Measurements from ENCODE around the gene RTN4IP1.
"Not testable (repeated sequence)": the region's sequence is repeated elsewhere in the genome, so short reads cannot be mapped to it uniquely, and the experiment has no call there.

Gene RTN4IP1, protein sequence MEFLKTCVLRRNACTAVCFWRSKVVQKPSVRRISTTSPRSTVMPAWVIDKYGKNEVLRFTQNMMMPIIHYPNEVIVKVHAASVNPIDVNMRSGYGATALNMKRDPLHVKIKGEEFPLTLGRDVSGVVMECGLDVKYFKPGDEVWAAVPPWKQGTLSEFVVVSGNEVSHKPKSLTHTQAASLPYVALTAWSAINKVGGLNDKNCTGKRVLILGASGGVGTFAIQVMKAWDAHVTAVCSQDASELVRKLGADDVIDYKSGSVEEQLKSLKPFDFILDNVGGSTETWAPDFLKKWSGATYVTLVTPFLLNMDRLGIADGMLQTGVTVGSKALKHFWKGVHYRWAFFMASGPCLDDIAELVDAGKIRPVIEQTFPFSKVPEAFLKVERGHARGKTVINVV

DNA sequence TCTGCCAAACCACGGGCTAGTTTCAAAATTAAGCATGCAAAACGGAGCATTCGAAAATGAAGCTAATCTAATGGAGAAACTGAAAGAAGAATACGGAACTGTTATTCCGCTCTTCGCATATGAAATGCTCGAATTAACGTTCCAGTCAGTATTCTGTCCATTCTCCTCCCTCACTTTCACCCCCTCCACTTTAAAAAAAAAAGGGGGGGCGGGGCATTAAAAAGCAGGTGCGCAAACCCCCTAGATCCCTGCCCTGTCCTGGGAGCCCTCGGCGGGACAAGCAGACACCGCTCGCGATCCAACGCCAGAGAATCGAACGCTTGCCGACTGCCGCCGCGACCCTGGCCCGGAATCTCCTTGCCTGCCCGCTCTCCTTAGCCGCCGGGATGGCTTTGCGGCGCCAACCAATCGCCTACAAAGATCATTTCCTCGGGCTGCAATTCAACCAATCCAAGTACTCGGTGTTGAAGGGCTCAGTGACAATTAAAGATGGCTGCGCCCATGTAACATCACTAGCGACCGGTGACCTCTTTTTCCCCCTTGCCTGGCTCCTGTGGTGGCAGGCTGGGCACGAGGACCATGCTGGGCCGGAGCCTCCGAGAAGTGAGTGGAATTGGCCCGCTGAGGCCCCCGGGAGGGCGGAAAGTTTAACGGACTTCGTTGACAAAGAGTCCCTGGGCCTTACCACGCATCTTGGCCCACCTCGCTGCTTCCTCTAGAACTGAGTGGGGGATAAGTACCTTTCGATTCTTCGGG lies at the start of gene RTN4IP1, which contains the start of gene QRSL1:
TSS of gene RTN4IP1 (minus strand) at position 396 of the 756 bp plus-strand sequence. CDS start 477 bp downstream, outside the sequence.
TSS of gene QRSL1 (plus strand) at position 476 of the 756 bp plus-strand sequence. CDS start at position 580, 104 bp downstream.
- peak; percentile 90 to 92 for DNase-seq

DNA sequence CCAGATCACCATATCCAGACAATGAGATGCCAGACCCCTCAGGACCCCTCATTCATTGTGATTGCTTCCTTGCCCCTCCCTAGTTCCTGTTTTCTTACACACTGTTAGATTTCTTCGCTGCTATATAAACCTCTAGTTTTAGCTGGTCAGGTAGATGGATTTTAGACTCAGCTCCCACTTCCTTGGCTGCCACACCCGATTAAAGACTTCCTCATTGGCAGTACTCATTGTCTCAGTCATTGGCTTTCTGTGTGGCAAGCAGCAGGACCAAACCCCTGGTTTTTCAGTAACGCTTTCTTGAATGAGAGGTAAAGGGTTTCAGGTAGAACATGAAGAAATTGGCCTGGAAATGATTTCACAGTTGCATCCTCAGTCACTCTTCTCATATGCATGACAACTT lies 48.0 kb upstream of the RTN4IP1 start:
- DNase-seq: no peak

DNA sequence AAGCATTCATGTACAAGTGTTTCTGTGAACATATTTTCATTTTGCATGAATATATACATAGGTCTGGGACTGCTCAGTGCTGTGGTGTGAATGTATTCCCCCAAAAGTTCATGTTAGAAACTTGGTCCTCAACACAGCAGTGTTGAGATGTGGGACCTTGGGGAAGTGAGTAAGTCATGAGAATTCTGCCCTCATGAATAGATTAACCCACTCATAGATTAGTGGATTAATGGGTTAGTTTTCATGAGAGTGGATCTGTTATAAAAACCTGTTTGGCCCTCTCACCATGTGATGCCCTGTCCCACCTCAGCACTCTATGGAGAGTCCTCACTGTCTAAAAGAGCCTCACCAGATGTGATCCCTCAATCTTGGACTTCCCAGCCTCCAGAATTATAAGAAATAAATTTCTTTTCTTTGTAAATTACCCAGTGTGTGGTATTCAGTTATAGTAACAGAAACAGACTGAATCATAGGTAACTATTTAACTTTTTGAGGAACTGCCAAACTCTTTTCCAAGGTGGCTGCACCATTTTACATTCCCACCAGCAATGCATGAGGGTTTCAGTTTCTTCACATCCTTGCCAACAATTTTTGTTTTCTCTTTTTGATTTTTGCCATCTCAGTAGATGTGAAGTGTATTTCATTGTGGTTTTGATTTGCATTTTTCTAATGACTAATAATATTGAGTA lies 45.4 kb upstream of the RTN4IP1 start:
- DNase-seq: no peak

DNA sequence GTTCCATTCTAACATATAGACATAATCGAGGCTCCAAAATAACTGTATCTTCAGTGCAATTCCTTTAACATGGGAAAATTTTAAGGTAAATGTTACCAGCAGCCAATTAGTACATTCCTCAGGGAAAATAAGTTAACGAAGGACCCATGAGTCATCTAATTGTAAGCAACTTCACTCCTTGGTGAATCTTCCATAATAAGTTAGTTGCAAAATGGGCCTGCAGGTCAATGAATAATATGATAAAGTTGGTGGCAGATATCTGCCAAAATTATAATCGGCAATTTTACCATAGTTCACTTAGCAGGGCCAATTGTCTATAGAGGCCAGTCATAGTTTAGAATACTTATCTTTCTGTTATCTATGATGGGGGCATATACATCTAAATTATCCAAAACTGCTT lies 42.4 kb upstream of the RTN4IP1 start:
- no peak for DNase-seq

DNA sequence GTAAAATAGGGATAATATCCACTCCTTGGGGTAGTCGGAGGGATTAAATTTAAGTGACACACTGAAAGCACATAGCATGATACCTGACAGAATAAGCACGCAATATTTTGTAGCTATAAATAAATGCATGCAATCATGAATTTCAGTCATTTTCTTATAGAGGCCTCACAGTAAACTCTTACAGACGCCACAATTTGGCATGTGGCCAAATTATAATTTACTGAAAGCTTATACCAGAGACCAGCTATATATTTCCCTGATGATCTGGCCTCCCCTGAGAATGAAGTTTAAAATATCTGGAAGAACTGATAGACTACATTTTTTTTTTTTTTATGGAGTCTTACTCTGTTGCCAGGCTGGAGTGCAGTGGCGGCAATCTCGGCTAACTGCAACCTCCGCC lies 40.9 kb upstream of the RTN4IP1 start:
- no peak for DNase-seq

DNA sequence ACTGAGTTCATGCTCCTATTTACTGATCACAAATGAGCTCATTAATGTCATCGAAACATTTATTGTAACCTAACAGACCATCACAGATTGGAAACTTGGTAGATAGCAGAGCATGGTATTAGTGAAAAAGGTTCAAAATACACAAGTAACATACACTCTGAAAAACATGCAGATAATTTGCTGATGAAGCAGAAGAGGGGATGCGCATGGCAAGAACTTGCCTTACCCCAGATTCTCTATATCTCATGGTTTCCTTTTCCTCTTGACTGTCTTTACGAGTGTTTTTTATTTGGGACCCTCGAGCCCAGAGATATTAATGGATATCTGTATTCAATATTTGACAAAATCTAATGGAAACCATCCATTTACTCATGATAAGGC lies 37.7 kb upstream of the RTN4IP1 start:
- DNase-seq: no peak

DNA sequence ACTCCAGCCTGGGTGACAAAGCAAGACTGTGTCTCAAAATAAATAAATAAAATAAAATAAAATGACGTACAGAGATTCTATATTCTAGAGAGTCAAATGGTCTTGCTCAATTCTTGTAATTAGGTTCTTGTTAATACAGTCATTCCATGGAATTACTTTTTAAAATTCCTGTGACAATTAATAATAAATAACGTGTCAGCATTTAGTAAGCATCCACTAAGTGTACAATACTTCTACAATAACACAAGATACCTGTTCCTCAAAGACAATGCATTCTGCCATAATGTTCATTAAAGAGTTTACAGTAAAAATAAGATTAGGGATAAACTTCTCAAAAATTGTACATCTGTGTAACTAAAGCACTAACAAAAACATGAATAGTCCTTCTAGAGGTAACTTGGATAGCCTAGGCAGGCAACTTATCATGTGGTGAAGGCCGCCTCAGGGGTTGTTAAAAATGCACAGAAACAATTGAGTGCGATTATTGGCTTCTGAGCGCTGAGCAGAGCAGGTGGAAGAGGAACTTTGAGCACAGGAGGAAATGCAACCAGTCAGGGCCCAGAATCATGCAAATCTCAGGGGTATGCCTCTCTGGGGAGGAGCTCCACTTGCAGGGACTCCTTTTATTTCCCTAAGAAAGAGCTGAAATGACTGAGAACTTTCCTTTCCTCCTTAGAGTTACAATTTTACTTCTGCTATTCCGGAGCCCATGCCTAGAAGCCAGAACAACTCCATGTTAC lies 37.2 kb upstream of the RTN4IP1 start:
- no peak for DNase-seq

DNA sequence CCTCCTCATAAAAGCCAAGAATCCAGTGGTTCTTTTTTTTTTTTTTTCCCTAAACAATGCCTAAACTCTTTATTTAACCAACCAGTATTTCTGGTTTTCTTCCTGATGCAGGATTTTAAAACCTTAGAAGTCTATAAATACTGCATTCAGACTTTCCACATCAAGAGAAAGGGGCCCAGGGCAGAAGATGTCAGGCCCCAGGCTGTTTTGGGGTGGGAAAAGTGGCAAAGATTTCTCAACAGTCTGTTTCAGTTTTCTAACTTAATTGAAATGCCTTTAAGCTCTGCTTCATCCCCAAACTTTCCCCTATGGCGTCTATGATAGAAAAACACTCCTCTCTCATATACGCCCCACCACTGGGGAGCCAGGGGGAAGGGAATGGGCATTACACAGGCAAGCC lies 33.2 kb upstream of the RTN4IP1 start:
- no peak for DNase-seq

DNA sequence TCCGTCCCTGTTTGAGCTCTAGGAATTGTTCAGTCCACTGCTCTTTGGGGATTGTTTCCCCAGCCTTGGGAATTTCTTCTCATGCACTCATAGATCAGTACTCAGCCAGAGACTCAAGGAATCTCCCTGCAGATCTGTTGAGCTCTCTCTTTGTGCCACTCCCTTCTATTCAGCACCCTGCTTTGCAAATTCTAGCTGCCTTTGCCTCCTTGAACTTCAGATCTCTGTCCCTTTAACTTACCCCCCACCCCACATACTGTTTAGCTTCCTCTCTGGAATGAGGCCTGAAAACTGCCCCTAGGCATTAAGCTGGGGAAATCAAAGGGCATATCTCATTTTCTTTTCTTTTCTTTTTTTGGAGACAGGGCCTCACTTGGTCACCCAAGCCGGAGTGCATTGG lies 30.6 kb upstream of the RTN4IP1 start:
- DNase-seq: no peak

DNA sequence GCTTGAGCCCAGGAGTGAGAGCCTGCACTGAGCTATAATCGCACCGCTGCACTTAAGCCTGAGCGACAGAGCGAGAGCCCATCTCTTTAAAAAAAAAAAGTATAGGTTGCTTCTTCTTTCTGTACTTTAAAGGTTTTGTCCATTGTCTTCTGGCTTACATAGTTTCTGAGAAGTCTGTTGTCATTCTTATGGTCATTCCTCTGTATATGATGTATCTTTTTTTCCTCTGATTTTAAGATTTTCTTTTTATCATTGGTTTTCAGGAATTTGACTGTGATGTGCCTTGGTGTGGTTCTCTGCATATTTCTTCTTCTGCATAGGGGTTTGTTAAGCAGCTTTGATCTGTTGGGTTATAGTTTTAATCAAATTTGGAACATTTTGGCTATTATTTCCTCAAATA lies 29.2 kb upstream of the RTN4IP1 start:
- DNase-seq: no peak

DNA sequence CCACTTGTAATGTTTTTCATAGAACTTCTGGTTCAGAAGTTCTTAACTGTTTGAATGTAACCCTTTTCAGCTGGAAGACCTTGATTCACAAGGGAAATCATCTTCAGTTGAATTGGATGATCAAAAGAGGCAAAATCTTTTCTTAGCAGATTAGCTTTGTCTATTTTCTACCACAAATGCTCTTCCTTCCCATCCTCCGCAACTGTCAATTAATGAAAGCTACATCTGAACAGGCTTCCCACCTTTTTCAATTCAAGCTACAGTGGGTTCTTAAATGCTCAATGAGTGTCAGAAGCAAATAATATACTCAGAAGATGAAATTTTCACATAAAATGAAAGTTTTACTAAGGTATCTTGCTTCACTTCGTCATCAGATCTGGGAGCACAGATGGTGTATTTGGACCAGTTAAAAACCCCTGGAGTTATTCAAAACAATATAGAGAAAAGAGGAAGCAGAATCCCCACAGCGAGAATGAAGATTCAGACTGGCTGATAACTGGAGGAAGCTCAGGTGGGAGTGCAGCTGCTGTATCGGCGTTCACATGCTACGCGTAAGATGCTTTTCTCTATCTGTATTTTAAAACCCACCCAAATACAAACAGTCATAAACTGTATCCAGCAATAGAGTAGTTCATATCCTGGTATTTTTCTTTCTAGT lies 19.5 kb upstream of the RTN4IP1 start:
- DNase-seq: no peak

DNA sequence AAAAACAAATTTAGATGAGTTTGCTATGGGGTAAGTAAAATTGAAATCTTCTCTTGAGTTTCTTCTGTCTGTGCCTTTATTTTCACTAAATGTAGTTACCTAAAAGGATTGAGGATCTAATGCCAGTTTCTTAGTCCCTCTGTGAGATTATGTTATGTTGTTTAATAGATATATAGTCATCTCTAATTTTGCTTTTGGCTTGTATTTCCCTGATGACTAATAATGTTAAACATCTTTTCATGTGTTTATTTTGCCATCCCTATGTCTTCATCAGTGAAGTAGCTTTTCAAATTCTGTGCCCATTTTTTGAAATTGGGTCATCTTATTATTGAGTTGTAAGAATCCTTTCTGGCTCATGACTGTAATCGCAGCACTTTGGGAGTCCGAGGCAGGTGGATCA lies 13.8 kb upstream of the RTN4IP1 start:
- no peak for DNase-seq

DNA sequence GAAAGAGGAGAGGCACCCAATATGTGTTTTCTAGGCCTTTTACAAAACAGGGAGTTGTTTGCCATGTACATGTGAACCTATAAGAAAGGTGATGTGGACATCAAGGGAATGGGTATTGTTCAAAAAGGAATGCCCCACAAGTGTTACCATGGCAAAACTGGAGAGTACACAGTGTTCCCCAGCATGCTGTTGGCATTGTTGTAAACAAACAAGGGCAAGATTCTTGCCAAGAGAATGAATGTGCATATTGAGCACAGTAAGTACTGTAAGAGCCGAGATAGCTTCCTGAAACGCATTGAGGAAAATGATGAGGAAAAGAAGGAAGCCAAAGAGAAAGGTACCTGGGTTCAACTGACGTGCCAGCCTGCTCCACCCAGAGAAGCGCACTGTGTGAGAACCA lies 13.2 kb upstream of the RTN4IP1 start:
- DNase-seq: no peak

DNA sequence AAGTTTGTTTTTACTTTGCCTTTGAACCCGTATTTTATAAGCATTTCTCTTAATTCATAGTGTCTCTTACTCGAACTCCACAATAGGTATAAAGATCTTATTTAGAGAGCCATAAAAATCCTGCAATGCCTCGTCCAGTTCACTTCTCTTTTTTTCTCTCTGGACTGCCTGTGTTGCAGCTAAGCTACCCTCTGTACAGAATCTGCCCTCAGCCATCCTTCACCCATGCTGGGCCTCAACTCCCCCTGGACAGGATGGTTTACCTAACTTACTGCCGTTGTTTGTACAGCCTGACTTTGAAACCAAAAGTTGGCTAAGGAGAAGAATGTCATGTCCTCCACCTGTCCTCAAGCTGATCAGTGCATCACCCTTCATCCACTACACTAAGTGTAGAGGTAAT lies 10.5 kb upstream of the RTN4IP1 start:
- DNase-seq: no peak

DNA sequence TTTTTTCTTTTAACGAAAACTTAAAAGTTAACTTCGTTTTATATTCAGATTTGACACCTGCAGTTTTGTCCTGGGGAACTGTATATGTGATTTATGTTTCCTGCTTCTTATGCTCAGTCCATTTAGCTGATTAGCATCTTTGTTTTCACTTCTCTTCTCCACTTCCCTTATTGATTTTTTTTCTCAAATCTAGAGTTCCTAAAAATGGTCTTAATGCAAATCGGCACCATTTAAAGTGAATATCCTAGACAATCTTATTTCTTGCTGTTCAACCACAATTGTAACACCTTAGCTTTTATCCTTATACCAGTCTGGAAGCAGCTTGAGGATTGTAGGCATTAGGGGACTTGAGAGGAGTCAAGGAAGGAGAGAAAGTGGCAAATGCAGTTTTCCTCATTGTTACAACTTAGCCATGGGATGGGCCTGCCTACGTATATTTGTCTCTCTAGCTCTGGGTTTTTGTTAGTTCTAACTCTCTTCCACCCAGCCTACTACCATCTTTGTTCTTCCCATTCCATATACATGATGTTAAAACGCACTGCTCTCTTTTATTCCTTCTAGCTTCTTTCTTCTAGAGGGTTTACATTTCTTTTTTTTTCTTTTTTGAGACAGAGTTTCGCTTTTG lies 8.5 kb upstream of the RTN4IP1 start:
- no peak for DNase-seq

DNA sequence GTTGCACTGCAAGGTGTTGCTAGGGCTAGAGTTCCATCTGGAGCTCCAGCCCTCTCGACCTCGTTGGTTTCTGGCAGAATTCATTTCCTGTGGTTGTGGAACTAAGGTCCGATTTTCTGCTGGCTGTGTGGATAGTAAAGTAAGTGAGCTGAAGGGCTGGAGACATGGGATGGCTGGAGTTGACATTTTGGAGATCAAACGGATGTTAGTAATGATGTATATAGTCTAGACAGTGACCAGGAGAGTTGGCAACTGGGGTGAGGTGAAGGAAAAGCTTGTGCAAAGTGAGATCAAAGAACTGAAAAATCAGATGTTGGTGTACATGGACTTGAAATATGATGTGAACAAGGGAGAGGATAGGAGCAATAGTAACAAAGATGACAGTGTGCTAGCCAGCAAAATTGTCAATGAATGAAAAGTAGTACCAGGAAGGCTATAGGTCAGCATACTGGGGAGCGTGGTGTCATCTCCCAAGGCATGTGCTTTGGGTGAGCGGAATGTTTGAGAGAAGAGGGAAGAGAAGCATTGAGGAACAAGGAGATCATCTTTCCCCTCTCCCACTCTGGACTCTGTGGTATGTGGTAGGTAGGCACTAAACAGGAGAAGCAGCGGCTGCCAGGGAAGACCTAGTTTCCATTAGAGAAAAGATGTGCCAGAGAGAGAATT lies 7.9 kb upstream of the RTN4IP1 start:
- no peak for DNase-seq

DNA sequence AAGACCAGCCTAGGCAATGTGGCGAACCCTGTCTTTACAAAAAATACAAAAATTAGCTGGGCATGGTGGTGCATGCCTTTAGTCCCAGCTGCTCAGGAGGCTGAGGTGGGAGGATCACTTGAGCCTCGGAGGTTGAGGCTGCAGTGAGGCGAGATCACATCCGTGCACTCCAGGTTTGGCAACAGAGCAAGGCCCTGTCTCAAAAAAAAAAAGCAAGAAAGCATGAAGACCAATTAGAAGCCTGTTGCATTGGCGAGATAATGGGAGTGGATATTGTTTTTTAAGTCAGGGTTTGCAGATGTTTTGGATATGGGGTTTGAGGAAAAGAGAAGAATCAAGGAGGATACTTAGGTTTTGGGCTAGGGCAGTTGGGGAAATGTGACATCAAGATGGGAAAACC lies 5.3 kb upstream of the RTN4IP1 start:
- no peak for DNase-seq

DNA sequence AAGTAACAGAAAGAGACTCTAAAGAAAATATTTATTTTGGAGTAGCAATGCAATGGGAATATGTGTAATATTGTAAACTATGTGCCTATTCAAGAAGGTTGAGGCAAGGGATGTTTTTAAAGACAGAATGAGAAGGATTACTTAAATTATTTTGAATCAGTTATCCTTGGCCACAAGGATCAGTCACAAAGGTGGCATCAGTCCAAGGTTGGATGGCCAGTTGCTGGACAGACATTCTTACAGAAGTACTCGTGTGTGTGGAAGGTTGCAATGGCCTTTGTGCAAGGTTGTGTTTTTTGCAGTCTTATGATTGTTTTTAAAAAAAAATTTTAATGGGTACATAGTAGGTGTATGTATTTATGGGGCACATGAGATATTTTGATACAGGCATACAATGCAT lies 2.0 kb upstream of the RTN4IP1 start:
- no peak for DNase-seq

DNA sequence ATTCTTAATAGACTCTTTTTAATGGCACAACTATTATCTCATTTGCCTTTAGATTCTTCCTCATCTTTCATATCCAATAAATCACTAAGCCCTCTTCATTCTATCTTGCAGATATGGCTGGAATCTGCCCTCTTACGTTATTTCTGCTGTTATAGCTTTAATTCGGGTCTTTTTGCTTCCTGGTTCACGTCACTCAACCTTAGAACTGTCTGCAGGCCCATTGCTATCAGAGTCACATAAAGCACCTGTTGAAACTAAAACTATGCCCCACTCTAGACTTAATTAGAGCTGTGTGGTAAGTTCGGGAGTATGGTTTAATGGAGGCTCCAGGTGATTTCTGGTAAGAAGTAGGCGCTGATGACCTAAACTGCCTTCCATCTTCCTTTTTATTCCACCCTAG lies 1.1 kb upstream of the RTN4IP1 start:
- DNase-seq: no peak

DNA sequence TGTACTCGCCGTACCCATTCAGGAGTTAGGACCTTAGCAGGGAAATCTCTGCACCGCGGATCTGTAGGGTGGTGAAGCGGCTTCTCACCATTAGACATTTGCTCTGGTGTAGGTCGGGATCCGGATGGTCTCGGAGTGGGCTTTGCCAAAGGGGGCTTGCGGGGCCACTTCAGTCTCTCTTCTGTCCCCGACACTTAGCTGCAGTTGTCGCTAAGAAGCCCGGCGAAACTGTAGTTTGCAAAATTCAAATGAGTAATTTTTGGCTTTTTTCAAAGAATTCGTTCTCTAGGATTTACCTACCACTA lies 513 bp upstream of the RTN4IP1 start:
- no peak for DNase-seq

DNA sequence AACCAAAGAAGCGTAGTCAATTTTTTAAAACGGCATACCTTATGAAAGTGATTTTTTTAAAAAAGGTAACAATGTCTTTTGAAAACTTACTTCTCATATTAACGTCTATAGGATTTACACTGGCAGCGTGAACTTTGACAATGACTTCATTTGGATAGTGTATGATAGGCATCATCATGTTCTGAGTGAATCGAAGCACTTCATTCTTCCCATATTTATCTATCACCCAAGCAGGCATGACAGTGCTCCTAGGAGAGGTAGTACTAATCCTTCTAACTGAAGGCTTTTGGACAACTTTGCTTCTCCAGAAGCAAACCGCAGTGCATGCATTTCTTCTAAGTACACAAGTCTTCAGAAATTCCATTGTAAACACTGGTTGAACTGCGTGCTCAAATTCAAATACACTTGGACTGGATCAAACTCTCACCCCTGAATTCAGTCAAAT lies 618 bp downstream of the RTN4IP1 start:
- no peak for DNase-seq

DNA sequence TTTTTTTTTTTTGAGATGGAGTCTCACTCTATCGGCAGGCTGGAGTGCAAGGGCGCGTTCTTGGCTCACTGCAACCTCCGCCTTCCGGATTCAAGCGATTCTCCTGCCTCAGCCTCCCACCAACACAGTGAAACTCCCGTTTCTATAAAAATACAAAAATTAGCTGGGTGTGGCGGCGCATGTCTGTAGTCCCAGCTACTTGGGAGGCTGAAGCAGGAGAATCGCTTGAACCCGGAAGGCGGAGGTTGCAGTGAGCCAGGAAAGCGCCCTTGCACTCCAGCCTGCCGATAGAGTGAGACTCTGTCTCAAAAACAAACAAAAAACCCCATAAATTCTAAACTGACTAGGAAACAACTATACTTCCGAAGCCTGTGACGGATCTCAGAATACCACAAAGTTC lies 1.5 kb downstream of the RTN4IP1 start:
- DNase-seq: not testable (repeated sequence)

Data from SHP77 (cell line).